HFFc6 (cell line): ENCODE results near the gene RAP1GAP2. TPM values are rescaled to one million over a fixed set of nuclear protein-coding genes. Genes with fewer than 3 reads are reported as not detected.

Experiments
- DNase-seq: peaks from one replicate; pipeline ENCODE4 v3.0.0-alpha.2; 2018
- H3K27ac Mint-ChIP-seq: 2 replicates; pipeline ENCODE4 v1.8.0; 2020; ENCODE audit warnings: mild to moderate bottlenecking, mixed read lengths
- H3K27me3 Mint-ChIP-seq: 2 replicates; pipeline ENCODE4 v1.8.0; 2021; ENCODE audit warnings: mild to moderate bottlenecking, moderate library complexity, mixed read lengths; ENCODE audit not compliant: insufficient read depth
- H3K36me3 Mint-ChIP-seq: 2 replicates; pipeline ENCODE4 v1.8.0; 2021; ENCODE audit warnings: low read depth, mixed read lengths
- H3K4me1 Mint-ChIP-seq: 2 replicates; pipeline ENCODE4 v1.8.0; 2020; ENCODE audit warnings: low read depth, mixed read lengths
- H3K4me3 Mint-ChIP-seq: 2 replicates; pipeline ENCODE4 v1.8.0; 2020; ENCODE audit warnings: mild to moderate bottlenecking, moderate library complexity, mixed read lengths
- H3K9me3 Mint-ChIP-seq: 2 replicates; pipeline ENCODE4 v1.8.0; 2020; ENCODE audit warnings: mild to moderate bottlenecking, mixed read lengths
- total RNA-seq, 6 experiments: library from RNA; stranded (reverse); fragmentation: NEBNext Ultra II Directional; extraction: Animal tissue kit (Norgen Biotek cat#: 25700); gene quantifications; 2 replicates in 1 of 6; 3 replicates in 5 of 6; pipeline ENCODE4 v1.2.3, GENCODE V29; 2021
- TF ChIP-seq, protein P1 (sequence below): fragments of 200-600 bp; sonication (generic); IDR thresholded peaks from 2 replicates; pipeline ENCODE4 v1.5.0; 2021; ENCODE audit warnings: antibody characterized with exemption, mild to moderate bottlenecking

Gene RAP1GAP2
- total RNA-seq, 6 experiments from 2014 or later, result 7.9 to 27.4 (median 23.9) TPM

- Mint-ChIP-seq H3K27ac (no peak overlapping the region), H3K27me3 (peaks cover 5% of the 10 kb centered on the region), H3K4me1 (peaks cover 24% of the 10 kb centered on the region), H3K36me3 (peaks cover 6% of the 10 kb centered on the region; the same call in 1 of the 2 replicates), H3K9me3 (no peaks in the 10 kb centered on the region; the same call in 1 of the 2 replicates), H3K4me3 (no peak overlapping the region)
- DNase-seq, result no peak
- TF ChIP-seq, protein P1, sequence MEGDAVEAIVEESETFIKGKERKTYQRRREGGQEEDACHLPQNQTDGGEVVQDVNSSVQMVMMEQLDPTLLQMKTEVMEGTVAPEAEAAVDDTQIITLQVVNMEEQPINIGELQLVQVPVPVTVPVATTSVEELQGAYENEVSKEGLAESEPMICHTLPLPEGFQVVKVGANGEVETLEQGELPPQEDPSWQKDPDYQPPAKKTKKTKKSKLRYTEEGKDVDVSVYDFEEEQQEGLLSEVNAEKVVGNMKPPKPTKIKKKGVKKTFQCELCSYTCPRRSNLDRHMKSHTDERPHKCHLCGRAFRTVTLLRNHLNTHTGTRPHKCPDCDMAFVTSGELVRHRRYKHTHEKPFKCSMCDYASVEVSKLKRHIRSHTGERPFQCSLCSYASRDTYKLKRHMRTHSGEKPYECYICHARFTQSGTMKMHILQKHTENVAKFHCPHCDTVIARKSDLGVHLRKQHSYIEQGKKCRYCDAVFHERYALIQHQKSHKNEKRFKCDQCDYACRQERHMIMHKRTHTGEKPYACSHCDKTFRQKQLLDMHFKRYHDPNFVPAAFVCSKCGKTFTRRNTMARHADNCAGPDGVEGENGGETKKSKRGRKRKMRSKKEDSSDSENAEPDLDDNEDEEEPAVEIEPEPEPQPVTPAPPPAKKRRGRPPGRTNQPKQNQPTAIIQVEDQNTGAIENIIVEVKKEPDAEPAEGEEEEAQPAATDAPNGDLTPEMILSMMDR, result no peak
Measured at GRCh38 chr17:2878751-2879254, 82.6 kb downstream of the RAP1GAP2 start.

DNA sequence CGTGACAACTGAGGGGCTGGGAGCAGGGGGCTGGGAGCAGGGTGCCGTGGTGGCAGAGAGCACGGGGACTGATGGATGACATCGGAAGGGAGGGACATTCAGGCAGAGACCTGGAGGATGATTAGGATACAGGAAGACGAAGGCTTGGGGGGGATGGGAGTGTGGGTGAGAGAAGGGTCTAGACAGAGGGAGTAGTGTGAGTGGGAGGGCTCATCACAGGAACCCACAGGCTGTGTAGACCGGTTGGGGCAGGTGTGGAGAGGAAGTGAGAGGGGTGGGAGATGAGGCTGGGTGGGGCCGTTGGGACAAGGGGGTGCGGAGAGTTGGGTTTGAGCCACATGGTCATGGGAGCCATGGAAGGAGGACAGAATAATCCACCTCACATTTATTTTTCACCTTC, 83.8 kb downstream of the RAP1GAP2 start:
- TF ChIP-seq, protein P1, result no peak
- Mint-ChIP-seq H3K27me3 (peaks cover 5% of the 10 kb centered on the region), H3K27ac (no peak overlapping the region), H3K4me1 (peaks cover 17% of the 10 kb centered on the region), H3K9me3 (no peaks in the 10 kb centered on the region; the same call in 1 of the 2 replicates), H3K36me3 (peaks cover 6% of the 10 kb centered on the region; the same call in 1 of the 2 replicates), H3K4me3 (no peak overlapping the region)
- no peak for DNase-seq

GRCh38 chr17:2881295-2881694, 85.1 kb downstream of the RAP1GAP2 start:
- DNase-seq, result no peak
- Mint-ChIP-seq H3K27ac (no peak overlapping the region), H3K4me1 (peaks cover 17% of the 10 kb centered on the region), H3K27me3 (peaks cover 5% of the 10 kb centered on the region), H3K9me3 (no peaks in the 10 kb centered on the region; the same call in 1 of the 2 replicates), H3K4me3 (no peak overlapping the region), H3K36me3 (no peaks in the 10 kb centered on the region; the same call in 1 of the 2 replicates)
- TF ChIP-seq, protein P1, result no peak

DNA sequence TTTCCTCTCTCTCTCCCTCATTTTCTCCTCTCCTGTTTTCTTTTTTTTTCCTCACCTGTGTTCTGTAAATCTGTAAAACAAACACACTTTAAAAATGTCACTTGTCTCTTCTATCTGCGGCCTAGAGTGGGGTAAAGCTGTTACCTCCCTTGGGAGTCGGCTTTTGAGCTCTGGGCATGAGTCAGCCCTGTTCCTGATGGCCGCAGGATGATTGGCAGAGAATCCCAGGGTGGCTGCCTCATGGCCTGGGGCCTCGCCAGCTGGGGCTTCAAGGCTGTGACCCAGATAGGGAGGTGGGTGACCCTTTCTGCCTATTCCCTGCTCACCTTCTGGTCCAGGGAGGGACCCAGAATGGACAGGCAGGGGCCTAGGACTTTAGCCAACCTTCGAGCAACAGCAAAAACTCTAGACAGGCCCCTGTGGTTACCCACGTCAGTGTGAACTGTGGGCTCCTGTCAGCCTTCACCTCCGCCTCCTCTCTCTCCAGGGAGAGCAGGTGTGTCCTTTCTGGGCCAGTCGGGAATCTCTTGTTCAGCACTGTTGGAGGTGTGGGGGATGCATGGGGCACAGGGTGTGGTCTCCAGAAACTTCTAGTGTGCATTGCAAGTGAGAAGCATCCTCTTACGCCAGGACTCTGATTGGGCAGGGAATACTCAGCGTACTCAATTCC, 87.4 kb downstream of the RAP1GAP2 start:
- TF ChIP-seq, protein P1, result no peak
- Mint-ChIP-seq H3K4me1 (peaks cover 17% of the 10 kb centered on the region), H3K36me3 (no peaks in the 10 kb centered on the region), H3K27ac (peak overlapping the region; percentile 20), H3K9me3 (no peaks in the 10 kb centered on the region; the same call in 1 of the 2 replicates), H3K27me3 (peaks cover 5% of the 10 kb centered on the region; the same call in 1 of the 2 replicates), H3K4me3 (no peak overlapping the region)
- DNase-seq, result no peak

DNA sequence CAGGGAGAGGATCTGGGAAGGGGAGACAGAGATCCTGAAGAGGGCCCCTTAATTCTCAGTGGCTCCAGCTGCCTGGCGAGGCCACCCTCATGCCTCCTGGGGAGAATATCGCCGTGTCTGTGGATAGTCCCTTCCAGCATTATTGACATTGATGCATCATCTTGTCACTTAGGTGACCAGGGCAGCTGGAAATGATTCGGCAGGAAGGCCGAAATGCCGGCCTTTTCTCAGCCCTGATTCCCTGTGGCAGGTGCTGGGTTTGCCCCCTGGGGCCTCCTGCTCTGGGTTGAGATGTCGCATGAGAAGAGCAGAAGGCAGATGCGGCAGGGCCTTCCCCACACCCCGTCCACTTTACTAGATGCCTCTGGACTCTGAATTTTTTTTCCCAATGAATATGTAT, 89.5 kb downstream of the RAP1GAP2 start:
- no peaks in the 10 kb centered on the region; the same call in 1 of the 2 replicates for H3K36me3 Mint-ChIP-seq
- TF ChIP-seq, protein P1, result no peak
- H3K4me1 Mint-ChIP-seq, result peaks cover 26% of the 10 kb centered on the region
- no peak overlapping the region for H3K27ac Mint-ChIP-seq
- no peak for DNase-seq
- no peaks in the 10 kb centered on the region; the same call in 1 of the 2 replicates for H3K9me3 Mint-ChIP-seq
- H3K27me3 Mint-ChIP-seq, result no peaks in the 10 kb centered on the region; the same call in 1 of the 2 replicates
- H3K4me3 Mint-ChIP-seq, result no peak overlapping the region
